Dendritic cell treated with granulocyte-macrophage colony-stimulating factor and Interleukin-4, amounts not matched to agents 40 ng/mL and 50 ng/mL, for 4 days (primary cell): ENCODE measurements around the gene UVRAG.

Source experiments
- H3K27ac Mint-ChIP-seq: one replicate; pipeline ENCODE4 v1.8.0; 2022; ENCODE audit warnings: mild to moderate bottlenecking, mixed read lengths
- H3K27me3 Mint-ChIP-seq: one replicate; pipeline ENCODE4 v1.8.0; 2022; ENCODE audit warnings: mild to moderate bottlenecking, mixed read lengths
- H3K36me3 Mint-ChIP-seq: one replicate; pipeline ENCODE4 v1.8.0; 2022; ENCODE audit warnings: low read depth, mixed read lengths
- H3K4me1 Mint-ChIP-seq: one replicate; pipeline ENCODE4 v1.8.0; 2022; ENCODE audit warnings: low read depth, mixed read lengths
- H3K4me3 Mint-ChIP-seq: one replicate; pipeline ENCODE4 v1.8.0; 2022; ENCODE audit warnings: mild to moderate bottlenecking, moderate library complexity, mixed read lengths
- H3K9me3 Mint-ChIP-seq: one replicate; pipeline ENCODE4 v1.8.0; 2022; ENCODE audit warnings: mixed read lengths
- intact Hi-C: fragments of 100-400 bp; cut with micrococcal nuclease; formaldehyde crosslinking; loops from one replicate; pipeline ENCODE4 v1.15.0; 2022

Gene UVRAG

DNA sequence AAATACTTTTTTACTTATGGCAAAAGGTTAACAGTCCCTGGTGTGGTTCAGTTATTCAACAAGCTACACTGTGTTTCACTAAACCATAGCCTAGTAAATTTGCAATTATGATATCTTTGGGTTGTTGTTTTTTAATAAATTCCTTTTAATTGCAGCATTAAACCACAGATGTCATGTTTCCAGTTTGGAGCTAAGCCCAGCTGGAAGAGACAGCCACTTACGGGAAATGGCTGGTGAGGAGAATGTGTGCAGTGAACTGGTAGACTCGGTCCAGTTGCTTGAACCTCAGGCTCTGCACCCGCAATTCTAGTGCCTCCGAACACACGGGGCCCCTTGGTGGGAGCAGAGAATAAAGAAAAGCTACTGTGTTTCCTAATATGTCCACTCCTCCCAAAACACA is 320.5 kb downstream of the UVRAG start:
- peaks cover 25% of the 10 kb centered on the region for H3K4me1 Mint-ChIP-seq
- H3K27ac Mint-ChIP-seq = no peak overlapping the region
- H3K27me3 Mint-ChIP-seq = no peaks in the 10 kb centered on the region
- intact Hi-C loops = no loop called here
- H3K4me3 Mint-ChIP-seq = no peak overlapping the region
- H3K9me3 Mint-ChIP-seq = no peaks in the 10 kb centered on the region
- H3K36me3 Mint-ChIP-seq = peaks cover 55% of the 10 kb centered on the region

DNA sequence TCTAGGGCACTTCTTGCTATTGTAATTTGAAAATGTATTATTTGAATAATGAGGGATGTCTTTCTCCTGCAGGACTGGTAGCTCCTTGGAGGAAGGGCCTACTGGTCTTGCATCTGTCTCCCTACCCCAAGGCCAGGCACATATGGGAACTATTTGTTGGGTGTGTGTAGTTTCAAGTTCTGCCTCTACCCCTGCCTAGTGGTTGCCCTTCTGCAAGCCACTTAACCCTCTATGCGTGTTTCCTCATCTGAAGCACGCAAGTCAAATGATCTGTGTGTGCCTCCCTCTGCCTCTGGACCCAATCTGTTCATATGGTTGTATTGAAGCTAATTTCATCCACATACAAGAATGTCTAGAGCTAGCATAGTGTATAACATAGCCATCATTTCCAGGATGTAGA is 324.3 kb downstream of the UVRAG start:
- Mint-ChIP-seq H3K27ac (peak overlapping the region; percentile 56), H3K4me3 (no peak overlapping the region), H3K9me3 (no peaks in the 10 kb centered on the region), H3K27me3 (no peaks in the 10 kb centered on the region), H3K36me3 (peaks cover 63% of the 10 kb centered on the region), H3K4me1 (peaks cover 34% of the 10 kb centered on the region)
- intact Hi-C loops = no loop called here

DNA sequence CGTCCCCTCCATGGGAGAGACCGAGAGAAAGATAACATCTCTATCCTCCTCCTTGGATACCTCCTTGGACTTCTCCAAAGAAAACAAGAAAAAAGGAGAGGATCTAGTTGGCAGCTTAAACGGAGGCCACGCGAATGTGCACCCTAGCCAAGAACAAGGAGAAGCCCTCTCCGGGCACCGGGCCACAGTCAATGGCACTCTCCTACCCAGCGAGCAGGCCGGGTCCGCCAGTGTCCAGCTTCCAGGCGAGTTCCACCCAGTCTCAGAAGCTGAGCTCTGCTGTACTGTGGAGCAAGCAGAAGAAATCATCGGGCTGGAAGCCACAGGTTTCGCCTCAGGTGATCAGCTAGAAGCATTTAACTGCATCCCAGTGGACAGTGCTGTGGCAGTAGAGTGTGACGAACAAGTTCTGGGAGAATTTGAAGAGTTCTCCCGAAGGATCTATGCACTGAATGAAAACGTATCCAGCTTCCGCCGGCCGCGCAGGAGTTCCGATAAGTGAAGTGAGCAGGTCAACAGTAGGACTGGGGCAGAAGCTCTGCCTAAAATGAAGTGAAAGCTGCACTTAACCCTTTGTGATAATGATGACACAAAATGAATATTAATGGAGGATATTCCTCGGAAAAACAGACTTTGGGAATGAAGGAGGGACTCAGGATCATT is 326.0 kb downstream of the UVRAG start:
- Mint-ChIP-seq H3K4me3 (no peak overlapping the region), H3K27ac (peak overlapping the region; percentile 78), H3K36me3 (peaks cover 50% of the 10 kb centered on the region), H3K27me3 (no peaks in the 10 kb centered on the region), H3K4me1 (peaks cover 34% of the 10 kb centered on the region), H3K9me3 (no peaks in the 10 kb centered on the region)
- intact Hi-C loops = no loop called here

DNA sequence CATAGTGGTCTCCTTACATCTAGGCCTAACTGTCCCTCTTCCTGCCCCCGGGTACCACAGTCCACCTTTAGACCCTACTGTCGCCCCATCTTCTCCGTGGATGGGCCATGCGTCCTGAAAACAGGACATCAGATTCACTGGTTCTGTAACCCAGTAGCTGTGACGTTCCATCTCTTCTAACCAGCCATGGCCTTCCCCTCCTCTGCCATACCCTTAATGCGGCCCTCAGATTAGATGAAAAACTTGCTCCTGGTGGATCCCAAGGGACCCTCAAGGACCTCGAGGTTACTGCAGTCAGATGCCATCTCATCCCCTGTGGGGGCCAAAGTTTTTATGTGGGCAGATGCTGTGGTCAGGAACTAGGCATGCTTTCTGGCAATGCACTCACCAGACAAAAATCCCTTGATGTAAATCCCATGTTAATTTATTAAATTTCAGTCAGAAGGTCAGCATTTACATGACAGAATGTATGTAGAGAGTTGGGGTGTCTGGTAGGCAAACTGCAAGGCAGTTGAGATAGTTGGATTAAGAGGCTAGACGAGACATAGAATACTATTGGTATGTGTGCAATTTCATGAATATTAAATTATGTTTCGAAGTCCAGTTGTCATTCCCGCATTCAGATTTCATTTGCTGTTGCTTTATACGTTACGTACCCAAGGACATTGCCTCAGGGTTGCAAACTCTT is 327.0 kb downstream of the UVRAG start:
- H3K9me3 Mint-ChIP-seq = no peaks in the 10 kb centered on the region
- no peaks in the 10 kb centered on the region for H3K27me3 Mint-ChIP-seq
- H3K27ac Mint-ChIP-seq = no peak overlapping the region
- intact Hi-C loops = no loop called here
- H3K4me1 Mint-ChIP-seq = peaks cover 34% of the 10 kb centered on the region
- H3K36me3 Mint-ChIP-seq = peaks cover 47% of the 10 kb centered on the region
- no peak overlapping the region for H3K4me3 Mint-ChIP-seq

DNA sequence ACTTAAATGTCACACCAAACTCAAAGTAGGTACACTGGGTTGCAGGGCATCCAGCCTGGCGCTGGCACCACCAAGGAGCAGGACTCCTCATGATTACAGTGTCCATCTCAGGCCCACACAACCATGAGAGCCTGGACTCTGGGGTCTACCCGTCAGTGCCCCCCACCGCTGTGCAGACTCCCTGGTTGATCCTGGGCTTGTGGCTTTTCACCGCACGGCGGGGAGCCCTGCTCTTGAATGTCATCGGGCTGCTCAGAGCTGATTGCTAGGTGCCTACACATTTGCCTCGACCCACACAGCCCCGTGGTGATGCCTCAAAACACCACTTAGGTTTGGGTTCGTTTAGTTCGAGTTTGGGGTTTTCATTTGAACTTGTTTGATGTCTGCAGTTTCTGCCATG is 328.3 kb downstream of the UVRAG start:
- H3K4me3 Mint-ChIP-seq = no peak overlapping the region

DNA sequence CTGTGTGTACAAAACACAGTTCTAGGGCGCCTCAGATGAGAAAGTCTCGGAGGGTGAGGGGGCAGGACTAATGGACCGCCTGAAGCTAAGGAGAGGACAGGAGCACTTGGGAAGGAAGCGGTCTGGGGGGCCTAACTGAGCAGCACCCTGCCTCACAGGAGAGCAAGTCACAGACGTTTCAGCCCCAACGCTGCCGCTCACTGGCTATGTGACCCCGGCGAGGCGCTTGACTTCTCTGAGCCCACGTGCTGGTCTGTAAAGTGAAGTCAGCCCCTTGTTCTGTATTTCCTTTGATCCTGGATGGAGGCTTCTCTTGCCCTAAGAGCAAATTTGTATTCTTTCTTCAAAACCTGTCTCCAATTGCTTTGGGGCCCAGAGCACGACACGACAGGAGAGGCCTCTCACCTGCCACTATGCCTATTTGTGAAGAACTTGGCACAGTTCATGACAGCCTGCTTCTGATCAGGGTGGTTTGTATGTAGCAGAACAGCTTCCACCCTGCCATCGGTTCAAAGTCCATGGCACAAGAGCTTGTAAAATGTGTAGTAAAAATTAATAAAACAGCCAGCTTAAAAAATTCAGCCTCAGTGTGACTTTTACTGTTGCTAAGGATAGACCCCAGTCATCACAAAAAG is 332.2 kb downstream of the UVRAG start:
- Mint-ChIP-seq H3K4me1 (peaks cover 12% of the 10 kb centered on the region), H3K36me3 (peaks cover 12% of the 10 kb centered on the region), H3K9me3 (no peaks in the 10 kb centered on the region), H3K4me3 (no peak overlapping the region), H3K27me3 (peaks cover 7% of the 10 kb centered on the region), H3K27ac (no peak overlapping the region)
- intact Hi-C loops = no loop called here

More for the DNA sequence above, 328.3 kb downstream of the UVRAG start:
- Mint-ChIP-seq H3K27me3 (no peaks in the 10 kb centered on the region), H3K36me3 (peaks cover 38% of the 10 kb centered on the region), H3K27ac (no peak overlapping the region), H3K4me1 (peaks cover 29% of the 10 kb centered on the region), H3K9me3 (no peaks in the 10 kb centered on the region)
- intact Hi-C loops = no loop called here

DNA sequence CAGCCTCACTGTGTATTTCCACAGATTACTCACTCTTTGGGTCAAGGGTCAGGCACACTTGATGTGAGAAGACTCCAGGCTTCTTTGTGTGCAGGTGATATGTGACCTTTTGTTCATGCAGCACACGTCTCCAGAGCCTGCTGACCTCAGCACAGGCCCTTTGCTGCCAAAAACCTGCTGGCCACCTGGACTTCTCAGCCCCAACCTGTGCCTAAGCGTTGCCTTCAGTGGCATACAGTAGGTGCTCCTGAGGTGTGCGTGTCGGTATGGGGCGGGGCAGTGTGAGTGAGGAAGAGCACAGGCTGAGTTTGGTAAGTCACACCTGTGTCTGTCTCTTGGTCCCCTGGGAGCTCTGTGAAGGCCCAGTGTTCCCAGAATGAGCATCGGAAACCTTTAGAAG is 333.2 kb downstream of the UVRAG start:
- no peak overlapping the region for H3K27ac Mint-ChIP-seq
- no peaks in the 10 kb centered on the region for H3K9me3 Mint-ChIP-seq
- H3K27me3 Mint-ChIP-seq = peaks cover 17% of the 10 kb centered on the region
- H3K4me1 Mint-ChIP-seq = peaks cover 22% of the 10 kb centered on the region
- intact Hi-C loops = no loop called here
- peaks cover 2% of the 10 kb centered on the region for H3K36me3 Mint-ChIP-seq
- no peak overlapping the region for H3K4me3 Mint-ChIP-seq

DNA sequence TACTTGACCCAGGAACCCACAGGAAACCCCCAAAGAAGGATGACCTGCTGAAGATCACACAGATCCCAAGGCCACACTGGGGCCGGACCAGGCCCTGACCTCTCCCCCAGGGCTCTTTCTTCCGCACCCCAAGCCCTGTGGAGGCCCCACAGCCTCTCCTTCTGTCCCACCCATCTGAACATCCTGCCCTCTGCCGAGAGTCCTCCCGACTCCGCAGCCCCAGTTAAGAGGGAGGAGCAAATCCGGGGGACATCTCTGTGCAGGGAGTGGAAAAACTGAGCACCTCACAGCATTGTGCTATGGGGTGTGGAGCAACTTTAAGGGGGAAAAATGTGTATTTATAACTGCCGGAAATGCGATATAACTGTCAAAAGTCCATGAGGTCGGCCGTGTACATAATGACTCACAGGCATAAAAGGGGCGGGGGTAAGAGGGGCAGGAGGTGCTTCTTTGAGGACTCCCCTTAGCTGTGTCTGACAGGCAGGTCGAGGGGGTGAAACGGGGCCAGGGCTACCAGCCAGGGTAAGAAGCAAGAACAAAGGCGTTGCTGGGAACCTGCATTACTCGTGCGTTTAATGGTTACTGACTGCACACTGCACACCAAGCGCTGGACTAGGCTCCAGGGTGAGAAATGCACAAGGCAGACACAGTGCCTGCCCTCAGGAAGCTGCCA is 334.1 kb downstream of the UVRAG start:
- Mint-ChIP-seq H3K27ac (no peak overlapping the region), H3K4me1 (peaks cover 25% of the 10 kb centered on the region), H3K4me3 (no peak overlapping the region), H3K9me3 (no peaks in the 10 kb centered on the region), H3K36me3 (no peaks in the 10 kb centered on the region), H3K27me3 (peaks cover 21% of the 10 kb centered on the region)
- intact Hi-C loops = no loop called here

DNA sequence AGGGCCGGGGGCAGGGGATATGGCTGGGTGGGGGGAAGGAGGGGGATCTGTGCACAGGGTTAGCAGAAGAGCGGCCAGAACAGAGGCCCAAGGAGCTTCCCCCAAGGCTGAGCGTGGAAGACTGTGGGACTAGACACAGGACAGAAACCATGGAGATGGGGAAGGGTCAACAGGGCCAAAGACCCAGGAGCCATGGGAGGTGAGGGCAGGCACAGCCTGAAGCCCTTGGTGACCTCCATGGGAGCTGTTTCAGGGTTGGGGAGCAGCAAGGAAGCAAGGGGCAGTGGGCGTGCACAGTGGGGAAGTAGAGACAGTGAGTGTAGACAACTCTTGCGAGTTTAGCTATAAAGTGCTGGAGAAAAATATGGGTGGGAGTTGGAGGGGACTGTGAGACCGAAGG is 334.7 kb downstream of the UVRAG start:
- peaks cover 26% of the 10 kb centered on the region for H3K27me3 Mint-ChIP-seq
- H3K4me1 Mint-ChIP-seq = peaks cover 25% of the 10 kb centered on the region
- intact Hi-C loops = loop anchor here (10.0 kb wide), 1 partner anchor 435 kb away; the partner anchor contains the start of gene MOGAT2
- no peaks in the 10 kb centered on the region for H3K9me3 Mint-ChIP-seq
- H3K4me3 Mint-ChIP-seq = no peak overlapping the region
- no peaks in the 10 kb centered on the region for H3K36me3 Mint-ChIP-seq
- H3K27ac Mint-ChIP-seq = no peak overlapping the region

DNA sequence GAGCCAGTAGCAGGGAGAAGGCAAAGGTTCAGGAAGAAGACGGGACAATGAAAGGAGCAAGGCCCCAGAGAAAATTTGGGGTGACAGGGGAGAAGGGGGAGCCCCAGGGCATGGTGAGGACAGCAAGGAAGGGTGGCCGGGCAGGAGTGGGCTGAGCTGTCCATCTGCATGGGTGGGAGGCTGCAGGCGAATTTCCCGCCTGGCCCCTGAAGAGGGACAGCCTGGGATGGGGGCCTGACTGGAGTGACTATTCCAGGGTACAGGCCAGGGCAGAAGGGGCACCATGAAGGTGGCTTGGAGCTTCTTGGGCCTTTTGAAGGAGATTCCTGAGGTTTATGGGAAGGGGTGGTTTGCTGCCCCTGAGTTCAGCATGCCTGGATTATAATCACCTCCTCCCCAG is 335.1 kb downstream of the UVRAG start:
- H3K27ac Mint-ChIP-seq = no peak overlapping the region
- intact Hi-C loops = loop anchor here (10.0 kb wide), 1 partner anchor 435 kb away; the partner anchor contains the start of gene MOGAT2

DNA sequence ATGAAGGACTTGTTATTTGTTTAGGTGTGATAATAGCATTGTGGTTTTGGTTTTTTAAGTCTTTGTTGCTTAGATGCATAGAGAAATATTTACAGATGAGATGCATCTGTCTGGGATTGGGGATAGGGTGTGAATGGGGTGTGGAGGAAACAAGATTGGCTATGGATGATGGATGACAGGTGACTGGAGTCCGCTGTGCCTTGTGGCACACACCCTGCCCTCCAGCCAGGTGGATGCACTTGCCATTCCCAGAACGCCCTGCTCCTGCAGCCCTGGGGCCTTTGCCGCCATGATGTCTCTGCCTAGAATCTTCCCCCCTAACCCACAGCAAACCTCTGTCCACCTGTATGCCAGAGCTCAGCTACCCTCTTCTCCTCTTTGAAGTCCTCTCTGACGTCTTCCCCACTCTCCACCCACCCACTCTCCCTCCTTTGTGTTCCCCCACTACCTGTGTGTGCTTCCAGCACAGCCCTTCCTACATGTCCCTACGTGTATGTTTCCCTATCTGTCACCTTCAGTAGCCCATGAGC is 336.6 kb downstream of the UVRAG start:
- peak overlapping the region; percentile 56 for H3K27ac Mint-ChIP-seq
- H3K27me3 Mint-ChIP-seq = peaks cover 29% of the 10 kb centered on the region
- no peaks in the 10 kb centered on the region for H3K9me3 Mint-ChIP-seq
- H3K36me3 Mint-ChIP-seq = no peaks in the 10 kb centered on the region
- intact Hi-C loops = loop anchor here (1.0 to 10.0 kb wide), 2 partner anchors 254 to 437 kb away; partner anchors contain the start of gene MOGAT2
- peaks cover 25% of the 10 kb centered on the region for H3K4me1 Mint-ChIP-seq
- no peak overlapping the region for H3K4me3 Mint-ChIP-seq

More for the DNA sequence above, 335.1 kb downstream of the UVRAG start:
- Mint-ChIP-seq H3K9me3 (no peaks in the 10 kb centered on the region), H3K27me3 (peaks cover 26% of the 10 kb centered on the region), H3K36me3 (no peaks in the 10 kb centered on the region), H3K4me3 (no peak overlapping the region), H3K4me1 (peaks cover 25% of the 10 kb centered on the region)

DNA sequence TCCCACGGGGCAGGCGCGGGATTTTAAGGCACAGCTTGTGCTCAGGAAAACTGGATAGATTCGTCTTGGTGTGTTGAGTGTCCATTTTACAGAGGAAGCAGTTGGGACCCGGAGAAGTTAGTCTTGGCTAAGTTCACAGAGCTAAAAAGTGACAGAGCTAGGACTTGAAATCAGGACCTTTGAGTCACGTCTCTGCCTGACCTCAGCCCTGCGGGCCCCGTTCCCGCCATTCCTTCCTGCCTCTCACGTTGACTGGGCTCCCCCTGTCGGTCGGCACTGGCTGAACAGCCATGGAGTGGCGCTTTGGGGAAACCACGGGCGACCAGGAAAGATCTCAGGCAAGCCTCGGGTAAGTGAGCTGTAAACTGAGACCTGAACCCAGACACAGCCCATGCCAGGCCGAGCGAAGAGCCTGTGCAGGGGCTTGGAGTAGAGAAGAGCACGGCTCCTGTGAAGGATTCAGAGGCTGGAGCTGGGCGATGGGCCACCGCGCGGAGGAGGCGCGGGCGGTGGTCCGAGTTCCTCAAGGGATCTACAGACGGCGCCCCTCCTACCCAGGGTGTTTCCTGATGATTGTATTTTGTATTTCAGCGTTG is 337.2 kb downstream of the UVRAG start:
- H3K36me3 Mint-ChIP-seq = no peaks in the 10 kb centered on the region
- peak overlapping the region; percentile 56 for H3K27ac Mint-ChIP-seq
- peaks cover 30% of the 10 kb centered on the region for H3K27me3 Mint-ChIP-seq
- no peaks in the 10 kb centered on the region for H3K9me3 Mint-ChIP-seq
- peaks cover 25% of the 10 kb centered on the region for H3K4me1 Mint-ChIP-seq
- peak overlapping the region; percentile 78 for H3K4me3 Mint-ChIP-seq
- intact Hi-C loops = loop anchor here (1.0 to 10.0 kb wide), 2 partner anchors 255 to 437 kb away; partner anchors contain the start of gene MOGAT2
